B cell (primary cell): ENCODE results near the gene RABEPK. TPM values are rescaled to one million over a fixed set of nuclear protein-coding genes. Genes with fewer than 3 reads are reported as not detected.

Source experiments
- ATAC-seq: fragments of 200-7000 bp; cut with Tn5 transposase; one replicate; pipeline ENCODE4 v1.10.0; 2021; ENCODE audit warnings: low read depth, mild to moderate bottlenecking, moderate number of reproducible peaks, moderate library complexity
- CTCF ChIA-PET: fragments of 350-600 bp; sonication (Branson Sonifier 250); formaldehyde crosslinking; loops from one replicate; lab custom pipeline; 2021; ENCODE audit warnings: antibody characterized with exemption, inconsistent platforms; lab: Charles Lee
- POLR2A ChIA-PET: fragments of 350-600 bp; sonication (Branson Sonifier 250); formaldehyde crosslinking; loops from one replicate; lab custom pipeline; 2021; ENCODE audit warnings: antibody characterized with exemption; lab: Charles Lee
- DNase-seq: peaks from one replicate; pipeline ENCODE4 v3.0.0; 2013
- H2AFZ ChIP-seq: 2 replicates; pipeline ENCODE4 v1.6.1; 2012; ENCODE audit warnings: mild to moderate bottlenecking, low read depth, low read length; ENCODE audit not compliant: insufficient read depth, poor library complexity, severe bottlenecking
- H3K27ac ChIP-seq, 2 donors: 1 replicate in 1 of 2; 2 replicates in 1 of 2; pipeline ENCODE4 v1.5.1; 2012 to 2013; ENCODE audit warnings: low read length in 2 of 2, mild to moderate bottlenecking in 2 of 2, moderate library complexity in 1 of 2
- H3K27me3 ChIP-seq, 4 experiments: fragments of 200-600 bp in 1 of 4; sonication (generic) in 1 of 4; replicated peaks in 1 of 4; 1 replicate in 2 of 4; 2 replicates in 2 of 4; pipeline versions ENCODE4 v1.6.1 to v1.7.0; 2013 to 2016; ENCODE audit warnings: low read length in 3 of 4, mild to moderate bottlenecking in 2 of 4, mixed read lengths in 1 of 4, moderate library complexity in 1 of 4; ENCODE audit not compliant: insufficient read depth in 4 of 4, control insufficient read depth in 3 of 4; ENCODE audit errors: control extremely low read depth in 1 of 4
- H3K36me3 ChIP-seq, 2 experiments: replicated peaks in 1 of 2; 1 replicate in 1 of 2; 2 replicates in 1 of 2; pipeline versions ENCODE4 v1.6.1 to v1.7.1; 2013; ENCODE audit warnings: low read length in 1 of 2; ENCODE audit not compliant: insufficient read depth in 2 of 2, control insufficient read depth in 1 of 2; ENCODE audit errors: control extremely low read depth in 1 of 2, extremely low read depth in 1 of 2
- H3K4me1 ChIP-seq, 2 donors: fragments of 200-600 bp in 1 of 2; sonication (generic) in 1 of 2; 1 replicate in 1 of 2; 2 replicates in 1 of 2; pipeline versions ENCODE4 v1.5.1 to v1.6.1; 2013 to 2017; ENCODE audit warnings: low read length in 2 of 2; ENCODE audit not compliant: control insufficient read depth in 2 of 2, insufficient read depth in 2 of 2
- H3K4me2 ChIP-seq: replicated peaks from 2 replicates; pipeline ENCODE3; 2012; ENCODE audit warnings: mild to moderate bottlenecking, low read depth, low read length; ENCODE audit not compliant: poor library complexity, severe bottlenecking
- H3K4me3 ChIP-seq, 5 experiments: fragments of 200-600 bp in 1 of 5; sonication (generic) in 1 of 5; 1 replicate in 3 of 5; 2 replicates in 2 of 5; pipeline versions ENCODE4 v1.5.1 to v1.7.0; 2011 to 2016; ENCODE audit warnings: low read length in 4 of 5, mild to moderate bottlenecking in 4 of 5, low read depth in 2 of 5, control low read depth in 1 of 5, moderate library complexity in 1 of 5; ENCODE audit not compliant: insufficient read depth in 1 of 5; ENCODE audit errors: control extremely low read depth in 1 of 5, extremely low read depth in 1 of 5
- H3K79me2 ChIP-seq: fragments of 200-600 bp; sonication (generic); one replicate; pipeline ENCODE4 v1.6.0; 2016; ENCODE audit warnings: low read length; ENCODE audit not compliant: control insufficient read depth, insufficient read depth
- H3K9ac ChIP-seq: fragments of 200-600 bp; sonication (generic); 2 replicates; pipeline ENCODE4 v1.6.1; 2017; ENCODE audit warnings: mild to moderate bottlenecking, low read length, moderate library complexity
- H3K9me3 ChIP-seq, 3 donors: one replicate each; pipeline versions ENCODE4 v1.6.1 to v1.7.1; 2013; ENCODE audit warnings: low read length in 2 of 3; ENCODE audit not compliant: control insufficient read depth in 2 of 3, insufficient read depth in 1 of 3; ENCODE audit errors: control extremely low read depth in 1 of 3
- H4K20me1 ChIP-seq: 2 replicates; pipeline ENCODE4 v1.6.0; 2012; ENCODE audit warnings: mild to moderate bottlenecking, low read length; ENCODE audit not compliant: insufficient read depth, control insufficient read depth, poor library complexity, severe bottlenecking
- H3K27ac Mint-ChIP-seq: one replicate; pipeline ENCODE4 v1.8.0; 2021; ENCODE audit warnings: mixed read lengths
- H3K27me3 Mint-ChIP-seq: one replicate; pipeline ENCODE4 v1.8.0; 2021; ENCODE audit warnings: mixed read lengths
- H3K4me1 Mint-ChIP-seq: one replicate; pipeline ENCODE4 v1.8.0; 2021; ENCODE audit warnings: mixed read lengths
- H3K4me3 Mint-ChIP-seq: one replicate; pipeline ENCODE4 v1.8.0; 2021; ENCODE audit warnings: mixed read lengths
- H3K9me3 Mint-ChIP-seq: one replicate; pipeline ENCODE4 v1.8.0; 2022; ENCODE audit warnings: mixed read lengths; ENCODE audit not compliant: insufficient read depth
- CTCF ChIP-seq: fragments of 200-600 bp; IDR thresholded peaks from one replicate; pipeline ENCODE4 v1.8.0; 2022; ENCODE audit warnings: antibody characterized with exemption, mild to moderate bottlenecking
- EZH2 ChIP-seq: IDR thresholded peaks from 2 replicates; pipeline ENCODE4 v1.6.1; 2012; ENCODE audit warnings: borderline replicate concordance, low read depth, mild to moderate bottlenecking, moderate library complexity, low read length; ENCODE audit not compliant: insufficient read depth, poor library complexity, severe bottlenecking
- WGBS: methylation state at CpG from one replicate; pipeline ENCODE4 v1.1.5; 2013; ENCODE audit warnings: missing lambda C conversion rate; ENCODE audit not compliant: insufficient coverage; 5-methylcytosine and 5-hydroxymethylcytosine counted together
- intact Hi-C: fragments of 100-400 bp; cut with micrococcal nuclease; formaldehyde crosslinking; loops from one replicate; pipeline ENCODE4 v1.10.0; 2022
- polyA plus RNA-seq: library from polyadenylated mRNA; depleted of rRNA; stranded (reverse); fragments of >200 nt; gene quantifications from 2 replicates; pipeline ENCODE4 v1.2.3, GENCODE V29; 2012
- total RNA-seq, 2 donors: library from RNA; stranded (reverse); fragments of 120-200 nt in 1 of 2; gene quantifications; 1 replicate in 1 of 2; 2 replicates in 1 of 2; pipeline versions ENCODE4 v1.2.3 to v1.2.4, GENCODE V29; 2013 to 2022

RABEPK gene
- total and polyA plus RNA-seq, 2 donors (not counting 1 experiment from before 2014, with no cell fraction given): 9.0 to 12.2 TPM

GRCh38 chr9:125240649-125240999 lies 40.3 kb downstream of the RABEPK start:
- intact Hi-C loops: loop anchor here (2.0 to 5.0 kb wide), 3 partner anchors 378 to 506 kb away; partner anchors contain the start of genes ARPC5L, NR6A1, PBX3 and RPL35
- Histone ChIP-seq H3K9me3 (no peaks in the 10 kb centered on the region), H3K4me1 (peaks cover 22 to 31% of the 10 kb centered on the region in 2 donors), H3K79me2 (peaks cover 49% of the 10 kb centered on the region), H3K9ac (peak overlapping the region; percentile 99), H3K27me3 (no peaks in the 10 kb centered on the region), H3K4me3 (peak overlapping the region; percentile 82 to 96 (median 90)), H4K20me1 (peaks cover 14% of the 10 kb centered on the region), H3K27ac (peak overlapping the region; percentile 83 to 99), H3K36me3 (peaks cover 11 to 41% of the 10 kb centered on the region in 2 experiments), H3K4me2 (peak overlapping the region; percentile 85), H2AFZ (peak overlapping the region; percentile 67)
- Mint-ChIP-seq H3K27ac (peak overlapping the region; percentile 93), H3K4me1 (peaks cover 53% of the 10 kb centered on the region), H3K4me3 (peak overlapping the region; percentile 95), H3K9me3 (no peaks in the 10 kb centered on the region), H3K27me3 (no peaks in the 10 kb centered on the region)
- ChIA-PET POLR2A (interaction anchor here (1.3 to 2.4 kb wide), 3 partner anchors 15 to 471 kb away, joined by 4 to 9 read pairs (median 4); partner anchors contain the start of gene RABEPK), CTCF (interaction anchor here (2.4 kb wide), 1 partner anchor 20 kb away, joined by 14 read pairs; the partner anchor contains the start of gene GAPVD1)
- 0% methylated on average over 33 of the region's 33 CpGs for WGBS
- DNase-seq: no peak
- peak; percentile 1 for ATAC-seq
- TF ChIP-seq CTCF (no peak), EZH2 (no peak)
